T-helper 1 cell treated with Interleukin-12 subunit alpha and Interleukin-12 subunit beta and Interleukin-4 antibody, amounts not matched to agents 30 μg/mL and 1 μg/mL, for 36 hours (primary cell): ENCODE measurements around the gene MOB3C.

Experiments
- H3K27ac Mint-ChIP-seq: one replicate; pipeline ENCODE4 v1.8.0; 2021; ENCODE audit warnings: mild to moderate bottlenecking, mixed read lengths
- H3K27me3 Mint-ChIP-seq: one replicate; pipeline ENCODE4 v1.8.0; 2021; ENCODE audit warnings: low read depth, mixed read lengths
- H3K36me3 Mint-ChIP-seq: one replicate; pipeline ENCODE4 v1.8.0; 2021; ENCODE audit warnings: low read depth, mixed read lengths
- H3K4me1 Mint-ChIP-seq: one replicate; pipeline ENCODE4 v1.8.0; 2021; ENCODE audit warnings: low read depth, mixed read lengths
- H3K4me3 Mint-ChIP-seq: one replicate; pipeline ENCODE4 v1.8.0; 2021; ENCODE audit warnings: mild to moderate bottlenecking, moderate library complexity, mixed read lengths
- H3K9me3 Mint-ChIP-seq: one replicate; pipeline ENCODE4 v1.8.0; 2021; ENCODE audit warnings: mixed read lengths

MOB3C gene

GRCh38 chr1:46558141-46558963, 58.3 kb downstream of the MOB3C start:
- Mint-ChIP-seq H3K27ac (no peak overlapping the region), H3K4me3 (no peak overlapping the region)

More at GRCh38 chr1:46558141-46558963, 58.3 kb downstream of the MOB3C start:
- Mint-ChIP-seq H3K36me3 (peaks cover 21% of the 10 kb centered on the region), H3K27me3 (no peaks in the 10 kb centered on the region), H3K4me1 (no peaks in the 10 kb centered on the region), H3K9me3 (no peaks in the 10 kb centered on the region)
